ENCODE data around the gene ISL1. TPM values are rescaled to one million over a fixed set of nuclear protein-coding genes. Genes with fewer than 3 reads are reported as not detected.

ISL1 gene
- total and polyA plus RNA-seq, 2 of the 13 experiments (the other 11 are each of a cell fraction or from before 2014, with no cell fraction given): not detected

- FAIRE-seq (no peak), ATAC-seq (no peak), DNase-seq (ENCODE audit: low spot score) (no peak)
- Histone ChIP-seq H3K4me3 (replicated peaks in 1 of 3; ENCODE audit: insufficient read depth in 1 of 3, low read depth in 2 of 3, low read length in 3 of 3) (no peak overlapping the region), H3K27ac (ENCODE audit: extremely low read length, insufficient read depth, low read length) (no peak overlapping the region), H3K9ac (ENCODE audit: insufficient read depth, low read depth, low read length) (no peak overlapping the region), H3K36me3 (replicated peaks in 1 of 2; ENCODE audit: control insufficient read depth in 1 of 2, insufficient read depth in 2 of 2, low read length in 2 of 2) (no peaks in the 10 kb centered on the region), H3K9me3 (ENCODE audit: low read length) (no peaks in the 10 kb centered on the region), H2AFZ (ENCODE audit: low read length) (no peak overlapping the region), H3K79me2 (ENCODE audit: insufficient read depth, low read length) (no peaks in the 10 kb centered on the region), H3K27me3 (ENCODE audit: control insufficient read depth in 1 of 2, insufficient read depth in 2 of 2, low read length in 2 of 2) (peaks cover 4 to 56% of the 10 kb centered on the region in 2 experiments; a peak in 4 of 5 replicates), H4K20me1 (ENCODE audit: insufficient read depth, low read length) (no peaks in the 10 kb centered on the region), H3K4me2 (ENCODE audit: low read depth, low read length) (no peak overlapping the region), H3K4me1 (ENCODE audit: insufficient read depth, low read length) (no peaks in the 10 kb centered on the region)
- in situ Hi-C loops (cut with HindIII; ENCODE audit: extremely low pct_ligation_motif_present, low pct_unique_long_range_greater_than_20kb) (loop anchor here (25.0 kb wide), 2 partner anchors 630 to 1280 kb away; no protein-coding TSS in a partner anchor), intact Hi-C loops (cut with micrococcal nuclease; ENCODE audit: unreplicated experiment) (loop anchor here (1.0 kb wide), 1 partner anchor 625 kb away; no protein-coding TSS in a partner anchor)
- WGBS (ENCODE audit: low lambda C conversion rate): 20% methylated on average over 19 of the region's 19 CpGs
- ChIA-PET CTCF (ENCODE audit: low intra/inter-chr PET ratio, low total read pairs) (no interaction called here), POLR2A (no interaction called here)
- TF ChIP-seq NKX3-1 (CRISPR knock-in tag; IDR thresholded peaks at IDR 0.05) (no peak), ZNF607 (CRISPR knock-in tag; IDR thresholded peaks at IDR 0.05; ENCODE audit: borderline replicate concordance) (no peak), SCMH1 (CRISPR knock-in tag; IDR thresholded peaks at IDR 0.05; ENCODE audit: borderline replicate concordance) (no peak), KDM5A (IDR thresholded peaks at IDR 0.05; ENCODE audit: borderline replicate concordance, low read length) (no peak), ZNF280B (CRISPR knock-in tag; IDR thresholded peaks at IDR 0.05; ENCODE audit: borderline replicate concordance) (no peak), JUN (CRISPR knock-in tag; IDR thresholded peaks at IDR 0.05) (no peak), SP4 (CRISPR knock-in tag; IDR thresholded peaks at IDR 0.05) (no peak), REL (CRISPR knock-in tag; conservative IDR thresholded peaks at IDR 0.05) (no peak), HDAC6 (IDR thresholded peaks at IDR 0.05; ENCODE audit: low read depth, low read length) (no peak), ZNF740 (CRISPR knock-in tag; IDR thresholded peaks at IDR 0.05) (no peak), GLMP (CRISPR knock-in tag; IDR thresholded peaks at IDR 0.05; ENCODE audit: borderline replicate concordance) (no peak)
- BruUV-seq (replicated peaks): no TSS peak
Observed at GRCh38 chr5:51381761-51382474, 1.3 kb upstream of the ISL1 start.
